A549 (cell line): ENCODE measurements around the gene ZBTB45. TPM values are rescaled to one million over a fixed set of nuclear protein-coding genes. Genes with fewer than 3 reads are reported as not detected.

Experiments used
- ATAC-seq, 2 experiments: fragments of 200-7000 bp in 1 of 2; fragments of >200 bp in 1 of 2; cut with Nextera tagmentation in 1 of 2; cut with Tn5 transposase in 1 of 2; 3 replicates each; pipeline versions ENCODE4 v1.8.0 to v1.9.1; 2018 to 2020; ENCODE audit warnings: mild to moderate bottlenecking in 1 of 2, moderate library complexity in 1 of 2
- CTCF ChIA-PET: fragments of 300-600 bp; sonication (Branson Sonifier 250); formaldehyde crosslinking; extraction: SDS; loops from one replicate; lab custom pipeline; 2021; ENCODE audit warnings: antibody characterized with exemption, inconsistent platforms; lab: Yijun Ruan, JAX
- POLR2A ChIA-PET: fragments of 350-600 bp; formaldehyde crosslinking; extraction: SDS; loops from one replicate; lab custom pipeline; 2021; ENCODE audit warnings: antibody characterized with exemption, inconsistent platforms; lab: Yijun Ruan, JAX
- DNase-seq, 2 experiments: peaks; one replicate each; pipeline versions ENCODE4 v3.0.0 to v3.0.0-alpha.2; 2011 to 2016; ENCODE audit warnings: low read depth in 1 of 2, low spot score in 1 of 2
- FAIRE-seq: peaks from 2 replicates; lab custom pipeline; 2011; peaks lifted over from hg19 to GRCh38; lab: Jason Lieb, UNC
- H3K27ac ChIP-seq, 2 experiments: fragments of >200 bp; sonication (Bioruptor Twin); formaldehyde crosslinking; 3 replicates each; pipeline ENCODE4 v1.5.1; 2016 to 2017
- H3K4me1 ChIP-seq: fragments of >200 bp; sonication (Bioruptor Twin); formaldehyde crosslinking; 3 replicates; pipeline ENCODE4 v1.6.1; 2016
- H3K4me2 ChIP-seq: fragments of >200 bp; sonication (Bioruptor Twin); formaldehyde crosslinking; 3 replicates; pipeline ENCODE4 v1.6.1; 2016
- H3K4me3 ChIP-seq: fragments of >200 bp; sonication (Bioruptor Twin); formaldehyde crosslinking; 3 replicates; pipeline ENCODE4 v1.5.1; 2016
- H3K9me3 ChIP-seq: fragments of >200 bp; sonication (Bioruptor Twin); formaldehyde crosslinking; 3 replicates; pipeline ENCODE4 v1.6.1; 2016
- ATOH8 ChIP-seq: fragments of 250-450 bp; sonication (Bioruptor Pico); IDR thresholded peaks from 2 replicates; pipeline ENCODE4 v1.5.0; 2020; ENCODE audit warnings: low read depth, mild to moderate bottlenecking, moderate library complexity
- EHF ChIP-seq: fragments of 250-450 bp; sonication (Bioruptor Pico); IDR thresholded peaks from 2 replicates; pipeline ENCODE4 v1.5.0; 2020; ENCODE audit warnings: mild to moderate bottlenecking
- HDAC2 ChIP-seq: fragments of 200-600 bp; sonication (generic); IDR thresholded peaks from 2 replicates; pipeline ENCODE4 v1.6.1; 2016
- HEYL ChIP-seq: fragments of 250-450 bp; sonication (Bioruptor Pico); IDR thresholded peaks from 2 replicates; pipeline ENCODE4 v1.8.0; 2021; ENCODE audit warnings: mild to moderate bottlenecking, moderate library complexity
- HOXA7 ChIP-seq: fragments of 250-450 bp; sonication (Bioruptor Pico); IDR thresholded peaks from 2 replicates; pipeline ENCODE4 v1.5.0; 2020; ENCODE audit warnings: mild to moderate bottlenecking, moderate library complexity
- HOXB13 ChIP-seq: fragments of 250-450 bp; sonication (Bioruptor Pico); IDR thresholded peaks from 2 replicates; pipeline ENCODE4 v1.5.0; 2020; ENCODE audit warnings: low read depth, mild to moderate bottlenecking, moderate library complexity
- HOXB5 ChIP-seq: fragments of 250-450 bp; sonication (Bioruptor Pico); IDR thresholded peaks from 2 replicates; pipeline ENCODE4 v1.5.0; 2020; ENCODE audit warnings: mild to moderate bottlenecking, moderate library complexity
- KDM1A ChIP-seq: fragments of 200-600 bp; sonication (generic); IDR thresholded peaks from 2 replicates; pipeline ENCODE4 v1.6.1; 2016; ENCODE audit warnings: low read depth, mild to moderate bottlenecking
- KDM5A ChIP-seq: fragments of 200-600 bp; sonication (generic); IDR thresholded peaks from 2 replicates; pipeline ENCODE4 v1.6.1; 2016; ENCODE audit warnings: antibody characterized with exemption, mild to moderate bottlenecking
- MAZ ChIP-seq: fragments of 150-350 bp; IDR thresholded peaks from 2 replicates; pipeline ENCODE4 v1.6.1; 2014; ENCODE audit warnings: antibody characterized with exemption, low read depth, low read length, borderline replicate concordance
- NFE2L2 ChIP-seq: fragments of 150-350 bp; conservative IDR thresholded peaks from 2 replicates; pipeline ENCODE4 v1.6.1; 2014; ENCODE audit warnings: low read length
- PHF8 ChIP-seq: fragments of 200-600 bp; sonication (generic); IDR thresholded peaks from 2 replicates; pipeline ENCODE4 v1.6.1; 2016; ENCODE audit warnings: low read depth, mild to moderate bottlenecking, antibody characterized with exemption, moderate library complexity, borderline replicate concordance
- POLR2AphosphoS2 ChIP-seq: conservative IDR thresholded peaks from 2 replicates; pipeline ENCODE4 v1.6.1; 2012; ENCODE audit warnings: low read length, improper control_type of control experiment, inconsistent platforms
- RAD21 ChIP-seq, 2 experiments: fragments of >200 bp in 1 of 2; sonication (Bioruptor Twin) in 1 of 2; formaldehyde crosslinking in 1 of 2; IDR thresholded peaks in 1 of 2; conservative IDR thresholded peaks in 1 of 2; 2 replicates in 1 of 2; 3 replicates in 1 of 2; pipeline ENCODE4 v1.6.1; 2012 to 2018; ENCODE audit warnings: inconsistent platforms in 1 of 2
- RCOR1 ChIP-seq: fragments of 150-350 bp; IDR thresholded peaks from 2 replicates; pipeline ENCODE4 v1.6.1; 2014; ENCODE audit warnings: antibody characterized with exemption, low read length, low read depth
- TFCP2L1 ChIP-seq: fragments of 250-450 bp; sonication (Bioruptor Pico); IDR thresholded peaks from 2 replicates; pipeline ENCODE4 v1.5.0; 2021; ENCODE audit warnings: mild to moderate bottlenecking
- TP53 ChIP-seq: fragments of 250-450 bp; sonication (Bioruptor Pico); IDR thresholded peaks from 2 replicates; pipeline ENCODE4 v1.5.0; 2021; ENCODE audit warnings: mild to moderate bottlenecking, moderate library complexity
- WGBS: methylation state at CpG from one replicate; pipeline ENCODE4 v1.1.6; 2017; ENCODE audit errors: missing lambda C conversion rate; 5-methylcytosine and 5-hydroxymethylcytosine counted together
- polyA plus RNA-seq, 4 experiments: library from polyadenylated mRNA; depleted of rRNA in 3 of 4; stranded (reverse); fragments of >200 nt; fragmentation: RNase III in 1 of 4; extraction: RNeasy Plus Mini Kit Qiagen cat#74134 plus additional on column Dnase treatment in 1 of 4; gene quantifications; 2 replicates in 3 of 4; 3 replicates in 1 of 4; pipeline ENCODE4 v1.2.3, GENCODE V29; 2011 to 2017
- TF ChIP-seq, protein P1 (sequence below): fragments of 250-450 bp; sonication (Bioruptor Pico); IDR thresholded peaks from 2 replicates; pipeline ENCODE4 v1.5.0; 2021; ENCODE audit warnings: mild to moderate bottlenecking, moderate library complexity, borderline replicate concordance
- TF ChIP-seq, protein P2 (sequence below): fragments of >200 bp; sonication (Bioruptor Twin); formaldehyde crosslinking; IDR thresholded peaks from 3 replicates; pipeline ENCODE4 v1.6.1; 2016
- TF ChIP-seq, protein P3 (sequence below): fragments of >200 bp; sonication (Bioruptor Twin); formaldehyde crosslinking; IDR thresholded peaks from 3 replicates; pipeline ENCODE4 v1.5.1; 2016

Gene ZBTB45
- polyA plus RNA-seq, 2 of the 4 experiments (the other 2 are of a cell fraction) = 6.4 to 13.4 TPM

DNA sequence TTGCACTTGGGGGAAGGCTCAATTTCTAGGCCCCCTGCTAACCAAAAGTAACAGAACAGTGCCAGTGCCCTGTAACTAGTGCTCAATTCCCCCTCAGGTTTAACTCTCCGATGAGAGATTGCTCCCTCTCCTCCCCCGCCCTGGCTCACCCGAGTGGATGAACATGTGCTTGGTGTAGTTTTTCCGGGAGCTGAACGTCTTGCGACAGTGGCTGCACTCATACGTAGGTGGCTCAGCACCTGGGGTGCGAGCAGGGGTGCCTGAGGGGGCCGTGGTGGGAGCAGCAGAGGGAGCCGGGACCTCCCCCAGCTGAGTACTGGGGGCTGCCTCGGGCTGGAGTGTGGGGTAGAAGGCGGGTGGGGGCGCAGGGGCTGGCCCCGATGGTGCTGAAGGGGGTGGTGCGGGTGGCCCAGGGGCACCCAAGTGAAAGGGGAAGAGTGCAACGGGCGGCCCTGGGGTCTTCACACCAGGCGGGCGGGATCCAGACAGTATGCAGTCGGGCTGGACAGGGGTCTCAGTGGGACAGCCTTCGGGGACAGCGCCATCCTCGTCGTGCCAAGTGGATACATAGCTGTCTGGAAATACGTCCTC is 3.3 kb downstream of the ZBTB45 start:
- Histone ChIP-seq H3K4me2 (no peak overlapping the region), H3K27ac (no peak overlapping the region)
- FAIRE-seq = no peak

DNA sequence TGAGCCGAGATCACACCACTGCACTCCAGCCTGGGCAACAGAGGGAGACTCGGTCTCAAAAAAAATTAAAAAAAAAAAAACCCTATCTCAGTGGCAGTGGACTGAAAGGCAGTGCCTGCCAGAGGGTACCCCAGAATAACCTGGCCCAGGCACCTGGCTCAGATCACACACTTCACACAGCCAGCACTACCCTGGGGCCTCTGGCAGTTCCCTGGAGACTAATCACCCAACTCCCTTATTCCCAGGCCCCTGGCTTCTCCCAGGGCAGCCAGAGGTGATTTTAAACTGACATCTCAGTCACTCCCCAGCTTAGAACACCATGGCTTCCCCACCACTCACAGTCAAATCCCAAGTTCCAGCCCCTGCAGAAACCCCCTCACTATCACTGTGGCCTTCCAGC is 4.4 kb downstream of the ZBTB45 start:
- ChIA-PET POLR2A (no interaction called here), CTCF (interaction anchor here (0.6 to 2.3 kb wide), 5 partner anchors 9 to 134 kb away, joined by 3 to 8 read pairs (median 3); no protein-coding TSS in a partner anchor)
- DNase-seq (no peak), ATAC-seq (no peak), FAIRE-seq (no peak)
- Histone ChIP-seq H3K9me3 (no peaks in the 10 kb centered on the region), H3K4me3 (no peak overlapping the region), H3K4me2 (no peak overlapping the region), H3K4me1 (peaks cover 15% of the 10 kb centered on the region), H3K27ac (no peak overlapping the region)
- TF ChIP-seq POLR2AphosphoS2 = no peak
- TF ChIP-seq KDM5A = no peak
- TF ChIP-seq, protein P1, sequence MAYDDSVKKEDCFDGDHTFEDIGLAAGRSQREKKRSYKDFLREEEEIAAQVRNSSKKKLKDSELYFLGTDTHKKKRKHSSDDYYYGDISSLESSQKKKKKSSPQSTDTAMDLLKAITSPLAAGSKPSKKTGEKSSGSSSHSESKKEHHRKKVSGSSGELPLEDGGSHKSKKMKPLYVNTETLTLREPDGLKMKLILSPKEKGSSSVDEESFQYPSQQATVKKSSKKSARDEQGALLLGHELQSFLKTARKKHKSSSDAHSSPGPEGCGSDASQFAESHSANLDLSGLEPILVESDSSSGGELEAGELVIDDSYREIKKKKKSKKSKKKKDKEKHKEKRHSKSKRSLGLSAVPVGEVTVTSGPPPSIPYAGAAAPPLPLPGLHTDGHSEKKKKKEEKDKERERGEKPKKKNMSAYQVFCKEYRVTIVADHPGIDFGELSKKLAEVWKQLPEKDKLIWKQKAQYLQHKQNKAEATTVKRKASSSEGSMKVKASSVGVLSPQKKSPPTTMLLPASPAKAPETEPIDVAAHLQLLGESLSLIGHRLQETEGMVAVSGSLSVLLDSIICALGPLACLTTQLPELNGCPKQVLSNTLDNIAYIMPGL (CRISPR knock-in tag) = no peak
- TF ChIP-seq, protein P2, sequence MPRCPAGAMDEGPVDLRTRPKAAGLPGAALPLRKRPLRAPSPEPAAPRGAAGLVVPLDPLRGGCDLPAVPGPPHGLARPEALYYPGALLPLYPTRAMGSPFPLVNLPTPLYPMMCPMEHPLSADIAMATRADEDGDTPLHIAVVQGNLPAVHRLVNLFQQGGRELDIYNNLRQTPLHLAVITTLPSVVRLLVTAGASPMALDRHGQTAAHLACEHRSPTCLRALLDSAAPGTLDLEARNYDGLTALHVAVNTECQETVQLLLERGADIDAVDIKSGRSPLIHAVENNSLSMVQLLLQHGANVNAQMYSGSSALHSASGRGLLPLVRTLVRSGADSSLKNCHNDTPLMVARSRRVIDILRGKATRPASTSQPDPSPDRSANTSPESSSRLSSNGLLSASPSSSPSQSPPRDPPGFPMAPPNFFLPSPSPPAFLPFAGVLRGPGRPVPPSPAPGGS = no peak
- TF ChIP-seq TFCP2L1 (CRISPR knock-in tag) = no peak
- TF ChIP-seq, protein P3, sequence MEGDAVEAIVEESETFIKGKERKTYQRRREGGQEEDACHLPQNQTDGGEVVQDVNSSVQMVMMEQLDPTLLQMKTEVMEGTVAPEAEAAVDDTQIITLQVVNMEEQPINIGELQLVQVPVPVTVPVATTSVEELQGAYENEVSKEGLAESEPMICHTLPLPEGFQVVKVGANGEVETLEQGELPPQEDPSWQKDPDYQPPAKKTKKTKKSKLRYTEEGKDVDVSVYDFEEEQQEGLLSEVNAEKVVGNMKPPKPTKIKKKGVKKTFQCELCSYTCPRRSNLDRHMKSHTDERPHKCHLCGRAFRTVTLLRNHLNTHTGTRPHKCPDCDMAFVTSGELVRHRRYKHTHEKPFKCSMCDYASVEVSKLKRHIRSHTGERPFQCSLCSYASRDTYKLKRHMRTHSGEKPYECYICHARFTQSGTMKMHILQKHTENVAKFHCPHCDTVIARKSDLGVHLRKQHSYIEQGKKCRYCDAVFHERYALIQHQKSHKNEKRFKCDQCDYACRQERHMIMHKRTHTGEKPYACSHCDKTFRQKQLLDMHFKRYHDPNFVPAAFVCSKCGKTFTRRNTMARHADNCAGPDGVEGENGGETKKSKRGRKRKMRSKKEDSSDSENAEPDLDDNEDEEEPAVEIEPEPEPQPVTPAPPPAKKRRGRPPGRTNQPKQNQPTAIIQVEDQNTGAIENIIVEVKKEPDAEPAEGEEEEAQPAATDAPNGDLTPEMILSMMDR = no peak
- TF ChIP-seq HDAC2 = no peak
- no peak for TF ChIP-seq MAZ
- TF ChIP-seq ATOH8 (CRISPR knock-in tag) = no peak
- no peak for TF ChIP-seq EHF (CRISPR knock-in tag)
- TF ChIP-seq NFE2L2 = no peak
- no peak for TF ChIP-seq RCOR1
- no peak for TF ChIP-seq HEYL (CRISPR knock-in tag)
- TF ChIP-seq PHF8 = no peak
- no peak for TF ChIP-seq KDM1A
- TF ChIP-seq HOXA7 = no peak
- TF ChIP-seq HOXB5 = no peak
- TF ChIP-seq TP53 = no peak
- TF ChIP-seq RAD21 (conservative IDR thresholded peaks at IDR 0.05 in 1 of 2, IDR thresholded peaks at IDR 0.05 in 1 of 2) = no peak
- WGBS = 95% methylated on average over 2 of the region's 2 CpGs

More for the DNA sequence above, 3.3 kb downstream of the ZBTB45 start:
- Histone ChIP-seq H3K4me3 (no peak overlapping the region), H3K4me1 (peaks cover 20% of the 10 kb centered on the region), H3K9me3 (no peaks in the 10 kb centered on the region)
- ChIA-PET CTCF (interaction anchor here (0.8 to 8.6 kb wide), 7 partner anchors 8 to 65 kb away, joined by 3 to 222 read pairs (median 6); partner anchors contain the start of genes CHMP2A and TRIM28), POLR2A (interaction anchor here (0.6 to 1.2 kb wide), 2 partner anchors 38 to 131 kb away, joined by 3 read pairs; partner anchors contain the start of gene CHMP2A)
- WGBS = 92% methylated on average over 22 of the region's 25 CpGs
- ATAC-seq = no peak
- DNase-seq = no peak
- no peak for TF ChIP-seq HOXB13 (CRISPR knock-in tag)
